Vagina (tissue), 2 donors: ENCODE results near the gene RGL3.

ENCODE experiments used
- POLR2A ChIP-seq, 2 donors: fragments of 450-650 bp; IDR thresholded peaks; one replicate each; pipeline ENCODE4 v1.6.1; 2017; ENCODE audit warnings: antibody characterized with exemption in 2 of 2, mild to moderate bottlenecking in 2 of 2, moderate library complexity in 2 of 2
- POLR2AphosphoS5 ChIP-seq, 2 donors: sonication (generic); formaldehyde crosslinking; IDR thresholded peaks; one replicate each; pipeline ENCODE4 v1.9.0; 2017; ENCODE audit warnings: antibody characterized with exemption in 2 of 2, mild to moderate bottlenecking in 2 of 2, low read depth in 1 of 2; ENCODE audit not compliant: insufficient read depth in 1 of 2
- TF ChIP-seq, protein P1 (sequence below), 3 experiments: fragments of 450-650 bp in 2 of 3; fragments of 200-600 bp in 1 of 3; sonication (generic) in 1 of 3; IDR thresholded peaks; one replicate each; pipeline ENCODE4 v1.5.1; 2017 to 2019; ENCODE audit warnings: antibody characterized with exemption in 3 of 3, mild to moderate bottlenecking in 2 of 3, moderate library complexity in 2 of 3

DNA sequence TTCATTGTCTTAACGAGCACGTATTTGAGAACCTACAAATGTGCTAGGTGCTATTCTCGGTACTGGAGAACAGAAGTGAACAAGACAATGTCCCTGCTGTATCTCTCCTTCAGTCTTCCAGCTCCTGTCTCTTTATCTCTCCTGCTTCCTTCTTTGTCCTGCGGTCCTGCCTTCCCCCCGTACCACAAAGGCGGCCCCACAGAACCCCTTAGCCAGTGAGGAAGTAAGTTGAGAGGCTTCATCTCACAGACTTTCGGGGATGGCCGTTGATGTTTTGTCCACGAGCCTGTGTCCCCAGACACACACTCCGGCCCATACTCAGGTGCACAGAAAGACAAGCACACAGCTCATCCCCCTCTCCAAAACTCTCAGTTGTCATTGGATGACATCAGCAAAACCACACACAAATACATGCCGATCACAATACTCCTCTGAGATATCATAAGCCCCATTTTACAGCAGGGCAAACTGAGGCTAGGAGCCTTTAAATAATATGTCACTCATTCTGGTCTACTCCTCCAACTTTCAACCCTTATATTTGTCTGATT is 45.2 kb downstream of the RGL3 start:
- TF ChIP-seq, protein P1, sequence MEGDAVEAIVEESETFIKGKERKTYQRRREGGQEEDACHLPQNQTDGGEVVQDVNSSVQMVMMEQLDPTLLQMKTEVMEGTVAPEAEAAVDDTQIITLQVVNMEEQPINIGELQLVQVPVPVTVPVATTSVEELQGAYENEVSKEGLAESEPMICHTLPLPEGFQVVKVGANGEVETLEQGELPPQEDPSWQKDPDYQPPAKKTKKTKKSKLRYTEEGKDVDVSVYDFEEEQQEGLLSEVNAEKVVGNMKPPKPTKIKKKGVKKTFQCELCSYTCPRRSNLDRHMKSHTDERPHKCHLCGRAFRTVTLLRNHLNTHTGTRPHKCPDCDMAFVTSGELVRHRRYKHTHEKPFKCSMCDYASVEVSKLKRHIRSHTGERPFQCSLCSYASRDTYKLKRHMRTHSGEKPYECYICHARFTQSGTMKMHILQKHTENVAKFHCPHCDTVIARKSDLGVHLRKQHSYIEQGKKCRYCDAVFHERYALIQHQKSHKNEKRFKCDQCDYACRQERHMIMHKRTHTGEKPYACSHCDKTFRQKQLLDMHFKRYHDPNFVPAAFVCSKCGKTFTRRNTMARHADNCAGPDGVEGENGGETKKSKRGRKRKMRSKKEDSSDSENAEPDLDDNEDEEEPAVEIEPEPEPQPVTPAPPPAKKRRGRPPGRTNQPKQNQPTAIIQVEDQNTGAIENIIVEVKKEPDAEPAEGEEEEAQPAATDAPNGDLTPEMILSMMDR (IDR thresholded peaks at IDR 0.05) = no peak
- TF ChIP-seq POLR2A (IDR thresholded peaks at IDR 0.05) (no peak), POLR2AphosphoS5 (IDR thresholded peaks at IDR 0.05; ENCODE audit: insufficient read depth in 1 of 2, low read depth in 1 of 2) (no peak)
